ENCODE data around the gene BMP7. TPM values are rescaled to one million over a fixed set of nuclear protein-coding genes. Genes with fewer than 3 reads are reported as not detected.

The BMP7 gene
- total RNA-seq, 1 donor from 2014 or later = 0.21 TPM

DNA sequence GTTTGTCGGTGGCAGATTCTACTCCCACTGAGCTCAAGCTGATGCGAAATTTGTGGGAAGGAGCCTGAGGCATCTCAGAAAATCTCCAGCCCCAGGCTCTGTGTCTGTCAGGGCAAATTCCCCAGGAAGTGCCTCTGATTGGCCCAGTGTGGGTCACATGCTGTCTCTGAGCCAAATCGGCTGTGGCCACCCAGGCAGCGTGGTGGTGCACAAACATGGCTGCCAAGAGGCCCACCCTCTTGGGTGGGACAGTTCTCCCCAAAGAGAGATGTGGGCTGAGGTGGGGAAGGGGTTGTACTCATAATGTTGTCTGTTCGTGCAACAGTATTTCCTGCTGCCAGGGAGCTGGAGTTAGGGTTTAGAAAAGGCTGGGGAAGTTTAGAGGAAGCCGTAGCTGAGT lies 130.6 kb downstream of the BMP7 start:
- Mint-ChIP-seq H3K27ac (no peak overlapping the region), H3K36me3 (ENCODE audit: low read depth) (no peaks in the 10 kb centered on the region), H3K27me3 (ENCODE audit: insufficient read depth) (peaks cover 10% of the 10 kb centered on the region), H3K4me3 (no peak overlapping the region), H3K9me3 (no peaks in the 10 kb centered on the region), H3K4me1 (ENCODE audit: low read depth) (no peaks in the 10 kb centered on the region)
- intact Hi-C loops (cut with micrococcal nuclease) = no loop called here
- no peak for DNase-seq (ENCODE audit: low spot score)

DNA sequence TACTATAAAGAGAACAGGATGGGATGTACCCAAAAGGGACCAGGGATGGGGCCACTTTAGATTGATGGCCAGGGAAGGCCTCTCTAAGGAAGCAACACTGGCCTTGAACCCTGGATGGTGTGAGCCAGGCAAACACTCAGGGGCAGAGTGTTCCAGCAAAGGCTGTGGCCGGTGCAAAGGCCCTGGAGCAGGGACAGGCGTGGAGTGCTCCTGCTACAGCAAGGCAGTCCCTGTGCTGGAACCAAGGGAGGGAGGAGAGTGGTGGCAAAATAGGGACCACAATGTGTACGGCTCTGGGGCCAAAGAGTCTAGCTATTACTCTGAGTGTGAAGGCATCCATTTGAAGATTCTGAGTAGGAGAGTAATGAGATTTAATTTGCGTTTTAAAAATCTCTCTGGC lies 131.6 kb downstream of the BMP7 start:
- Mint-ChIP-seq H3K36me3 (ENCODE audit: low read depth) (no peaks in the 10 kb centered on the region), H3K4me1 (ENCODE audit: low read depth) (no peaks in the 10 kb centered on the region), H3K27me3 (ENCODE audit: insufficient read depth) (peaks cover 10% of the 10 kb centered on the region), H3K4me3 (no peak overlapping the region), H3K9me3 (no peaks in the 10 kb centered on the region), H3K27ac (no peak overlapping the region)
- DNase-seq (ENCODE audit: low spot score) = no peak
- intact Hi-C loops (cut with micrococcal nuclease) = no loop called here

DNA sequence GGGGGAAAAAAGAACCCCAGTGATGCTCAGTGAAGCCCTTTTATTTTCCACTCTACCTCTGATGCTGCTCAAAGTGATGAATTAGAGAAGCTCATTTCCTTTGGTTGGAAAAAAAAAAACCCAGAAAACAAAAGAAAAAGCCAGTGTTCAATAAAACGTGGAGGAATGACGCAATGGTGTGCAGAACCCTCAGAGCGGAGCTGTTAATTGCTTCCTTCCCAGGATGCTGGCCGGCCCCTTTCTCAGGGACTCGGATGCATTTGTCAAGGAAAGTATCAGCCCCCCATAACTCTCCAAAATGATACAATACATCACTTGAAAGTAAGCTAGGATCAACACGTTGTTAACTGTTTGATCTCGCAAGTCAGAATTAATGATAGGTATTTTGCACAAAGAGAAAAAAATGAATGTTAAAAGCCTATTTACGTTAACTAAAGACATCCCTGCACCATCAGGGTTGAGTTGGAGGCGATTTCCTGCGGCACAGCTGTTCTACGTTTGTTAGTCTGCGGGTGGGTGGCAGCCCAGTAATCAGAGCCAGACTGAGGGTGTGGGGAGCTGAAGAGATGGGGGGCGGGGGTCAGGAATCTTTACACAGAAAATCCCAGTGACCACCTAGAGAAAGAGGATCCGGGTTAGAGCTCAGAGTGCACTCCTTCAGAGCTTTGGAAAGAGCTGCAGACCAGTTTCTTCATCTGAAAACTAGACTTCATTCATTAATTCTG lies 132.4 kb downstream of the BMP7 start:
- Mint-ChIP-seq H3K36me3 (ENCODE audit: low read depth) (no peaks in the 10 kb centered on the region), H3K4me3 (no peak overlapping the region), H3K9me3 (no peaks in the 10 kb centered on the region), H3K4me1 (ENCODE audit: low read depth) (no peaks in the 10 kb centered on the region), H3K27me3 (ENCODE audit: insufficient read depth) (peaks cover 10% of the 10 kb centered on the region), H3K27ac (no peak overlapping the region)
- no peak for DNase-seq (ENCODE audit: low spot score)
- intact Hi-C loops (cut with micrococcal nuclease) = no loop called here

DNA sequence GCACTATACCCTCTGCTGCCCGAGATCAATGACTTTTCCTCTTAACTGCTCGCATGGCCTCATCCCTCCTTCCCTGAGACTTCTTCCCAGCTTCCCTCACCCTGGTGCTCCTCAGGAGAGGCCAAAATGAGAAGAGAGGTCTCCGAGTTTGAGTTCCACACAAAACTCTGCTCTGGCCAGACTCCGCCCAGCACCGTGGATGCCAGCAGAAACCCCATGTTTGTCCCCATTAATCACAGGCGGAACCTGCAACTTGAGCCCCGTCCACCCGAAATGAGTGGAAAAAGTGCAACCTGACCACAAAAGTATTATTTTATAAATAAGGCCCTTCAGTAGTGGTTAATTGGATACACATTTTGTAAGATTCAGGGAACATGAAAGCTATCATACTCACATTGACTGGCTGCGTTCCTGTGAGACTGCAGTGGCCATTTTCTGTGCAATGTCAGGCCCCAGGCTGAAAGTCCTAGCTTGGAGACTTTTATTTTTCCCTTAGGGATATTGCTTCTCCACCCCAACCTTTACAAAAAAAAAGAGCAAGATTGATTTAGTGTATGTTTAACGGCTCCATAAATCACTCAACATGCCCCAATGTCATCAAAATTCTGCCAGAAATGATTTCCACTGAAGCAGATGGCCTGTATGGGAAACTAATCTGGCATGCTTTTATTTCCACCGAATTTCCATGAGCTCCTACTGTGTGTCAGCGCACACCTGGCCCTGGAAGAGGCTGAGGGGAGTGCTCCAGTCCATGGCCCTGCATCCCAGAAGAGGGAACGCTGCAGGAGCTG lies 134.6 kb downstream of the BMP7 start:
- H3K27ac Mint-ChIP-seq = no peak overlapping the region
- no peaks in the 10 kb centered on the region for H3K36me3 Mint-ChIP-seq (ENCODE audit: low read depth)
- no peak overlapping the region for H3K4me3 Mint-ChIP-seq
- intact Hi-C loops (cut with micrococcal nuclease) = no loop called here
- no peaks in the 10 kb centered on the region for H3K4me1 Mint-ChIP-seq (ENCODE audit: low read depth)
- no peaks in the 10 kb centered on the region for H3K9me3 Mint-ChIP-seq
- no peak for DNase-seq (ENCODE audit: low spot score)
- H3K27me3 Mint-ChIP-seq (ENCODE audit: insufficient read depth) = peaks cover 6% of the 10 kb centered on the region

DNA sequence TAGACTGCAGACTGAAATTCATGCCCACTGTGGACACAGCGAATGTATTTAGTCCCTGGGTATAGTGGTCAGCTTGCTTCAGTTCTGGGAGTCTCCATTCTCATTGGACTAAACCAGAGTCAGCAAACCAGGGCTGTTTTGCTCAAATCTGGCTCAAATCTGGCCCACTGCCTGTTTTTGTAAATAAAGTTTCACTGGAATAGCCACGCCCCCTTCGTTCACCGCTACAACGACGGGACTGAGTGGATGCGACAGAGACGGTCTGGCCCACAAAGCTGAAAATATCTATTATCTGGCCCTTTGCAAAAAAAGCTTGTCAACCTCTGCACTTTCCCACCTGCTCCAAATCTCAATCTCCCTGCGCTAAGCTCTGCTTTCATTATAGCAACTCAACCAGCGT lies 135.4 kb downstream of the BMP7 start:
- H3K4me3 Mint-ChIP-seq = no peak overlapping the region
- H3K9me3 Mint-ChIP-seq = no peaks in the 10 kb centered on the region
- H3K27me3 Mint-ChIP-seq (ENCODE audit: insufficient read depth) = peaks cover 5% of the 10 kb centered on the region
- DNase-seq (ENCODE audit: low spot score) = no peak
- H3K27ac Mint-ChIP-seq = no peak overlapping the region
- intact Hi-C loops (cut with micrococcal nuclease) = no loop called here
- H3K4me1 Mint-ChIP-seq (ENCODE audit: low read depth) = no peaks in the 10 kb centered on the region
- no peaks in the 10 kb centered on the region for H3K36me3 Mint-ChIP-seq (ENCODE audit: low read depth)

DNA sequence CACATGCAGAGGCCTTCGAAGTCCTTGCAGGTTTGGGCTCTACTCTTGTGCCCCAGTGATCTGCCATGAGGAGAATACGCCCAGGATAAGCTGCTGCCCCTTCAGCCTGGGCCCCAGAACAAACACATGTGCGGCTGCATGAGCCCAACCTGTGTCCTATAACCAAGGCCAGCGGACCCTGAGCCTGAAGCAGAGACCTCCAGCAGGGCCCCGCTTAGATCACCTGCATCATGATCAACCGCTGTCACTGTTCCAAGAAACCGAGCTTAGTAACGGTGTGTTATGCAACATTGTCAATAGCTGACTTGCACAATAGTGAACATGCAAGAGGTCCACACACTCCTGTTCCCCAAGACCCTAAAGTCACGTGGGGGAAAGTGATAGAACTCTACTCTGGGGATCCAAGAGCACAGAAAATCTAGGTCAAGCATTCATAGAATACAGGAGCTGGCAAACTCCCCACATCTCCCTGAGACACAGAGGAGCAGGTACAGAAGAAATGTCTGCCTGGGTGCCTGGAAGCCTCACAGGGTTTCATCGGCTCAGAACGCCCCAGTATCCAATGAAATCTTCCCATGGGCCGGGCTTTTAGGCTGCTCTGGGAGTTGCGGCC lies 136.2 kb downstream of the BMP7 start:
- H3K4me1 Mint-ChIP-seq (ENCODE audit: low read depth) = no peaks in the 10 kb centered on the region
- H3K4me3 Mint-ChIP-seq = no peak overlapping the region
- H3K36me3 Mint-ChIP-seq (ENCODE audit: low read depth) = no peaks in the 10 kb centered on the region
- no peak for DNase-seq (ENCODE audit: low spot score)
- H3K27me3 Mint-ChIP-seq (ENCODE audit: insufficient read depth) = peaks cover 5% of the 10 kb centered on the region
- intact Hi-C loops (cut with micrococcal nuclease) = no loop called here
- H3K9me3 Mint-ChIP-seq = no peaks in the 10 kb centered on the region
- no peak overlapping the region for H3K27ac Mint-ChIP-seq

DNA sequence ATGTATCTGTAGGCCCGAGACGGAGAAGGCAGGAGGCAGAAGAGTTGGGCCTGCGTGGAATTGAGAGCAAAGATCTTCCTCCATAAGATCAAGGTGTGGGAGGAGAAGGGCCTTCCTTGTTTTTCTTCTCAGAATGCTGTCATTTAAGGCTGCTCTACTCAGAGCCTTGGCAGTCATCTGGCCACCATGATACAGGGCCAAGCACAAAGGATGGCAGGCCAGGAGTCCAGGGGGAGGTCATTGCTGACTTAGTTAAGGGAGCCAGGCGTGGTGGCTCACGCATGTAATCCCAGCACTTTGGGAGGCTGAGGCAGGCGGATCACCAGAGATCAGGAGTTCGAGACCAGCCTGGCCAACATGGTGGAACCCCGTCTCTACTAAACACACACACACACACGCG lies 137.1 kb downstream of the BMP7 start:
- H3K36me3 Mint-ChIP-seq (ENCODE audit: low read depth) = no peaks in the 10 kb centered on the region
- no peak for DNase-seq (ENCODE audit: low spot score)
- H3K9me3 Mint-ChIP-seq = no peaks in the 10 kb centered on the region
- H3K27me3 Mint-ChIP-seq (ENCODE audit: insufficient read depth) = peaks cover 4% of the 10 kb centered on the region
- H3K4me3 Mint-ChIP-seq = no peak overlapping the region
- intact Hi-C loops (cut with micrococcal nuclease) = no loop called here
- H3K27ac Mint-ChIP-seq = no peak overlapping the region
- H3K4me1 Mint-ChIP-seq (ENCODE audit: low read depth) = no peaks in the 10 kb centered on the region

DNA sequence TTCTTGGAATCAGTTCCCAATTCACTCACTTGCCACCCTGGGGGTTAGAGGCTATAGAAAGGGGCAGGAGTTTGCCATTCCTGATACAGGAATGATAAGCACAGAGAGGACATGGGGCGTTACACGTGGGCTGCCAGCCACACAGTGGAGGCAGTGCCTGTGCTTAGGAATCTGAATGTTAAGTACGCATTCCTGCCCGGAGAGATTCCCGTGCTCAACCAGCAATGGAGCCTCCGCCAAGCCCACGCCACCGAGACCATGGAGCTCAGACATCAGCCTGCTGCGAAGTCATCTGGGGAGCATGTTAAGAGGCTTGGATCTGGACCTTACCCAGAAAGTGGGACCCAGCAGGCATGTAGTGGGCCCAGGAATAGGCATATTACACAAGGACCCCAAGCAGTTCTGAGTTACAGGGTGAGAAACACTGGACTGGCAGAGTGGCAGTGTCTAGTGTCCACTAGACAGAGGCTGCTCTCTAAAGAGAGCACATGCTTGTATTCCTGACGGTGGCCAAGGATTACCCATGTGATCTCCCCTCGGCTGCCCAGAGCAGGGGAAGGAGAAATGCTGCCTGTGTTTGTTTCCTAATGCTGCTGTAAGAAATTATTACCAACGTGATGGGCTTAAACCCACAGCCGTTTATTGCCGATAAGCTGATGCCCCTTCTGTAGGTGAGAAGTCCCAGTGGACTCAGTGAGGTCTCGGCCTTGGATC lies 138.2 kb downstream of the BMP7 start:
- Mint-ChIP-seq H3K36me3 (ENCODE audit: low read depth) (no peaks in the 10 kb centered on the region), H3K4me1 (ENCODE audit: low read depth) (no peaks in the 10 kb centered on the region), H3K27ac (no peak overlapping the region), H3K27me3 (ENCODE audit: insufficient read depth) (peaks cover 2% of the 10 kb centered on the region), H3K9me3 (no peaks in the 10 kb centered on the region), H3K4me3 (no peak overlapping the region)
- intact Hi-C loops (cut with micrococcal nuclease) = no loop called here
- DNase-seq (ENCODE audit: low spot score) = no peak

DNA sequence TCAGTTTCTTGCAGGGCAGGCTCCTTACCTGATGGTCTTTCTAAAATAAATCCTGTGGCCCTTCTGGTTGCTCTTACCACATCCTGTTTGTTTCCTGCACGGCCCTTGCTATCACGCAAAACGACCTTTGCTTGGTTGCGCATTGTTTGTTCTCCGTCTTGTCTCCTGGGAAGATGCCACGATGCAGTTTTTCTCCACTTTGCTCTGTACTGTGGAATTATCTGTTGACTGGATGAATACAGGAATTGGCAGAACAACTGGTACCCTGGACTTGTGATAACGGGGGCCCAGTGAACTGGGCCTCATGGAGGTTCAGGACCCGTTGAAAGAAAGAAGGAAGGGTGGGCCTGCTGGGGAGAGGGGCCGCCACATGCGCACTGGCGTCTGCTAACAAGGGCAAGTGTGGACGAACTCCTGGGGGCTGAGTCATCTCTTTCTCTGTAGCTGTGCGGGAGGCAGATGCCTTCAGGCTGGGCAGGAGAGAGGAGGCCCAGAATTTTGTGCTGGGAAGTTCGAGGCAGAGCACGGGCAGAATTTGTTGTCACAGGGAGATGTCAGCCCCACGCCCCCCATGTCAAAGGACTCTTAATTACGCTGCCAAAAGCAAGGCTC lies 139.9 kb downstream of the BMP7 start:
- Mint-ChIP-seq H3K36me3 (ENCODE audit: low read depth) (no peaks in the 10 kb centered on the region), H3K4me3 (no peak overlapping the region), H3K4me1 (ENCODE audit: low read depth) (no peaks in the 10 kb centered on the region), H3K27ac (no peak overlapping the region), H3K27me3 (ENCODE audit: insufficient read depth) (peaks cover 2% of the 10 kb centered on the region), H3K9me3 (no peaks in the 10 kb centered on the region)
- intact Hi-C loops (cut with micrococcal nuclease) = no loop called here
- DNase-seq (ENCODE audit: low spot score) = no peak

DNA sequence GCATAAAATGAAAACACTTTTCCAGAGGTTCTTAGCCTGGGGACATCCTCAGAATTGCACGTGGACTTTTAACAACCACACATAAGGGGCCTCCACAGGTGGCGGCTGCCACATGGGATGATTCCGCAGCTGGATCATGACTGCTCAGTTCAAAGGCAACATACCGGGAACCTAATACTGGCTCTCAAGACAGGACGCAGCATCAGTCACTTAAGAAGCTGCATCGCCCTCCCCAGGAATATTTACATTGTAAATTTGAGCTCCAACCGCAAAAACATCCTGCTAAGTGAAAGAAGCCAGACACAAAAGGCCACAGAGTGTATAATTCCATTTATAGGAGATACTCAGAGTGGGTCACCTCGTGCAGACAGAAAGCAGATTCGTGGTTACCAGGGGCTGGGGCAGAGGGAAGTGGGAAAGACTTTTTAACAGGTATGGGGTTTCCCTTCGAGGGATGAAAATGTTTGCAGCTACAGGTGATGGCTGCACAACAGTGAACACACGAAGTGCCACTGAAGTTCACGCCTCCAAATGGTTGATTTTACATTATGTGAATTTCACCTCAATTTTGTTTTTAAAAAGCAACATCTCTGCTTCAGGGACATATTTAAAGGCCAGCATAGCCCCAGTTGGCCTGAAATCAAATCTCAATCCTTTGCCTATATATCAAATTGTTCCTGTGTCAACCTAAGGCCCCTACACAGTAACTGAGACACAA lies 141.5 kb downstream of the BMP7 start:
- H3K9me3 Mint-ChIP-seq = no peaks in the 10 kb centered on the region
- H3K36me3 Mint-ChIP-seq (ENCODE audit: low read depth) = no peaks in the 10 kb centered on the region

DNA sequence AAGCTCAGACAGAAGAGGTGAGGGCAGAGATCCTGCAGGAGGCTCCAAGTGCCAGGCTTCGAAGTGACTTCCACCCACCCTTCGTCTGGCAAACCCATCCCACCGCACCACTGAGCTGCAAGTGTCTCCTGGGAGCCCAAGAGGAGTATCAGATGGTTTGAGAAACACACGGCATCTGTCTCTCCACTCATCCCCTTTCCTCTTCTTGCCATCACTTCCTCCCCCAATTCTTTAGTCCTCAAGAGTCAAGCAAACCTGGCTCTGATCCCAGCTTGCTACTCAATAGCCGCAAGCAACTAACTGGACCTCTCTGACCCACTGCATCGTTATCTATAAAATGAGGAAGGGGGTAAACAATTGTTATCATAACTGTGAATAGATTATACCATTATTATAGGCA lies 142.1 kb downstream of the BMP7 start:
- Mint-ChIP-seq H3K9me3 (no peaks in the 10 kb centered on the region), H3K27ac (no peak overlapping the region)

More for the DNA sequence above, 141.5 kb downstream of the BMP7 start:
- Mint-ChIP-seq H3K27me3 (ENCODE audit: insufficient read depth) (peaks cover 2% of the 10 kb centered on the region), H3K27ac (no peak overlapping the region), H3K4me1 (ENCODE audit: low read depth) (no peaks in the 10 kb centered on the region), H3K4me3 (no peak overlapping the region)
- intact Hi-C loops (cut with micrococcal nuclease) = no loop called here
- DNase-seq (ENCODE audit: low spot score) = no peak

DNA sequence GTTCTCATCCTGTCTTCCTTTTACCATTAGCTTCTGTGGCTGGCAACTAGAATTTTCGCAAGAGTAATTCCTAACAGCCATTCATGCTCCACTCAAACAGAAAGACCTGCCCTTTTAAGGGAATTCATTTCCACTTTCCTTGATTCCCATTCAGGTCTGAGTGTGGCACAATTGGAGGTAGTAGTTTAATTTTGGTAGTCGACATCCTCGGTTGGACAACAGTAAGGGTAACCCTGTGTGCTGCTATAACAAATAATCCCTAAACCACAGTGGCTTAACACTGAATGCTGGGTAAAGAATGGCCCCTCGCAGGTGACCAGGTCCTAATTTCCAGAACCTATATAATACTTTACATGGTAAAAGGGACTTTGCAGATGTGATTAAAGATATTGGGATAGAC lies 142.9 kb downstream of the BMP7 start:
- Mint-ChIP-seq H3K9me3 (no peaks in the 10 kb centered on the region), H3K4me1 (ENCODE audit: low read depth) (no peaks in the 10 kb centered on the region), H3K36me3 (ENCODE audit: low read depth) (no peaks in the 10 kb centered on the region), H3K27ac (no peak overlapping the region), H3K4me3 (no peak overlapping the region), H3K27me3 (ENCODE audit: insufficient read depth) (peaks cover 2% of the 10 kb centered on the region)
- no peak for DNase-seq (ENCODE audit: low spot score)
- intact Hi-C loops (cut with micrococcal nuclease) = no loop called here

More for the DNA sequence above, 142.1 kb downstream of the BMP7 start:
- Mint-ChIP-seq H3K36me3 (ENCODE audit: low read depth) (no peaks in the 10 kb centered on the region), H3K27me3 (ENCODE audit: insufficient read depth) (peaks cover 2% of the 10 kb centered on the region), H3K4me3 (no peak overlapping the region), H3K4me1 (ENCODE audit: low read depth) (no peaks in the 10 kb centered on the region)
- no peak for DNase-seq (ENCODE audit: low spot score)
- intact Hi-C loops (cut with micrococcal nuclease) = no loop called here
